CD4-positive, alpha-beta T cell treated with Interleukin-17A for 1 hour (primary cell): ENCODE data around the gene C20orf202.
A peak's percentile ranks its signal among the peaks of the same experiment; 100 is the strongest.

Experiments
- DNase-seq: peaks from one replicate; pipeline ENCODE4 v3.0.0-alpha.2; 2020

C20orf202 gene

GRCh38 chr20:1184638-1185315, 18.5 kb upstream of the C20orf202 start, which contains the start of gene TMEM74B:
TSS of gene TMEM74B (minus strand) at chr20:1184981. CDS start at chr20:1183801, 1,180 bp downstream.
- DNase-seq: no peak

GRCh38 chr20:1185316-1185741, 17.9 kb upstream of the C20orf202 start:
- DNase-seq: no peak

GRCh38 chr20:1185790-1186334, 17.4 kb upstream of the C20orf202 start:
- peak; percentile 41 for DNase-seq

GRCh38 chr20:1186367-1186991, 16.8 kb upstream of the C20orf202 start:
- DNase-seq: no peak

GRCh38 chr20:1187605-1188171, 15.6 kb upstream of the C20orf202 start:
- DNase-seq: no peak

GRCh38 chr20:1188347-1188746, 14.9 kb upstream of the C20orf202 start:
- DNase-seq: no peak

GRCh38 chr20:1189827-1190226, 13.4 kb upstream of the C20orf202 start:
- DNase-seq: no peak

GRCh38 chr20:1190847-1191246, 12.4 kb upstream of the C20orf202 start:
- no peak for DNase-seq

- no peak for DNase-seq
Observed at GRCh38 chr20:1191299-1191698, 12.0 kb upstream of the C20orf202 start.

GRCh38 chr20:1195226-1195625, 8.0 kb upstream of the C20orf202 start:
- no peak for DNase-seq

GRCh38 chr20:1196634-1197033, 6.6 kb upstream of the C20orf202 start:
- DNase-seq: no peak

GRCh38 chr20:1197801-1198200, 5.5 kb upstream of the C20orf202 start:
- DNase-seq: no peak

GRCh38 chr20:1198751-1199150, 4.5 kb upstream of the C20orf202 start:
- DNase-seq: no peak

GRCh38 chr20:1199212-1199873, 3.9 kb upstream of the C20orf202 start:
- no peak for DNase-seq

- DNase-seq: no peak
Observed at GRCh38 chr20:1199964-1200363, 3.3 kb upstream of the C20orf202 start.

- no peak for DNase-seq
Observed at GRCh38 chr20:1203630-1204029, 376 bp downstream of the C20orf202 start.

- no peak for DNase-seq
Observed at GRCh38 chr20:1204113-1204512, 859 bp downstream of the C20orf202 start.

GRCh38 chr20:1204576-1204975, 1.3 kb downstream of the C20orf202 start:
- no peak for DNase-seq

GRCh38 chr20:1205802-1206201, 2.5 kb downstream of the C20orf202 start:
- no peak for DNase-seq

GRCh38 chr20:1206366-1207148, 3.3 kb downstream of the C20orf202 start:
- DNase-seq: no peak

GRCh38 chr20:1207293-1207878, 4.1 kb downstream of the C20orf202 start:
- DNase-seq: no peak
